Lower lobe of right lung (tissue), 2 donors: ENCODE measurements around the gene HEATR3. TPM values are rescaled to one million over a fixed set of nuclear protein-coding genes. Genes with fewer than 3 reads are reported as not detected.
"Not testable (repeated sequence)": the region's sequence is repeated elsewhere in the genome, so short reads cannot be mapped to it uniquely, and the experiment has no call there.

ENCODE experiments used
- ATAC-seq, 2 donors: fragments of 200-7000 bp; cut with Tn5 transposase; one replicate each; pipeline ENCODE4 v1.9.1; 2020 to 2022; ENCODE audit warnings: mild to moderate bottlenecking in 2 of 2, moderate library complexity in 2 of 2
- DNase-seq: peaks from one replicate; pipeline ENCODE4 v3.0.0-alpha.2; 2020
- H3K27ac ChIP-seq: fragments of 200-600 bp; one replicate; pipeline ENCODE4 v1.8.0; 2022
- H3K27me3 ChIP-seq: fragments of 200-600 bp; one replicate; pipeline ENCODE4 v1.8.0; 2022; ENCODE audit warnings: low read depth
- H3K36me3 ChIP-seq: fragments of 200-600 bp; one replicate; pipeline ENCODE4 v1.8.0; 2022; ENCODE audit warnings: mild to moderate bottlenecking
- H3K4me1 ChIP-seq: fragments of 200-600 bp; one replicate; pipeline ENCODE4 v1.8.0; 2022
- H3K4me3 ChIP-seq: fragments of 200-600 bp; one replicate; pipeline ENCODE4 v1.8.0; 2022; ENCODE audit warnings: mild to moderate bottlenecking
- H3K9me3 ChIP-seq: fragments of 200-600 bp; one replicate; pipeline ENCODE4 v1.8.0; 2022
- CTCF ChIP-seq: fragments of 200-600 bp; IDR thresholded peaks from one replicate; pipeline ENCODE4 v1.8.0; 2022; ENCODE audit warnings: antibody characterized with exemption, mild to moderate bottlenecking
- intact Hi-C: fragments of 100-400 bp; cut with DNase I; formaldehyde crosslinking; loops from one replicate; pipeline ENCODE4 v1.11.0; 2022
- total RNA-seq: library from RNA; stranded (reverse); fragmentation: NEBNext Ultra II Directional; extraction: Animal tissue kit (Norgen Biotek cat#: 25700); gene quantifications from one replicate; pipeline ENCODE4 v1.2.1, GENCODE V29; 2021
- donor health status: DM: no; HTN: yes; CAD: no; lungs with severe emphysema.

Gene HEATR3
- total RNA-seq, 1 donor from 2014 or later, result 22.8 TPM

DNA sequence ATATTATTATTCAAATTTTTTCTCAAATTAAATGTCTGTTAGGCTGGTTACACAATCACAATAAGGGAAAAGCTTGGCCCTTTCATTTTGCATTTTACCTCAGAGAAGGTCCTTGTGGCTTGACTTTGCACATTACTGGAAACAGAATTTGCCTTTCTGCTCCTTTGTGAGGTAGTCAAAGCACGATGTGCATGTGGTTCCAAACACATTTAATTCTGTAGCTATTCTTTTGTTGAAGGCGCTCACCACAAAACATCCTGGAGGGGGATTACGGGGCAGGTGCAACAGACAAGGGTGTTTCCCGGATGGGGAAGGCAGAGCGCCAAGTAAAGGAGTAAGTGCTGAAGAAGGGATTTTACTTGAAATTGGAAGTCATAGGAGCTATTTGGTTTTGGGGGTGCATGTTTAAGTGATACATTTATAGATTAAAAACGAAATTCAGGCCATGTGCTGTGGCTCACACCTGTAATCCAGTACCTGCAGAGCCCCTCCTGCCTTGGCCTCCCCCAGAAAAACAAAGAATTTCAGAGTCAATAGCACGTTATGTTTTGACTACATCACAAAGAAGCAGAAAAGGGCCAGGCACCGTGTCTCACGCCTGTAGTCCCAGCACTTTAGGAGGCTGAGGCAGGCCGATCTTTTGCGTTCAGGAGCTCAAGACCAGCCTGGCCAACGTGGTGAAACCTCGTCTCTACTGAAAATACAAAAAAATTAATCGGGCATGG, 56.1 kb downstream of the HEATR3 start:
- DNase-seq (no peak), ATAC-seq (no peak)
- Histone ChIP-seq H3K4me1 (no peaks in the 10 kb centered on the region), H3K36me3 (no peaks in the 10 kb centered on the region), H3K9me3 (no peaks in the 10 kb centered on the region), H3K27ac (no peak overlapping the region), H3K27me3 (no peaks in the 10 kb centered on the region), H3K4me3 (no peak overlapping the region)
- no peak for TF ChIP-seq CTCF
- intact Hi-C loops, result no loop called here

DNA sequence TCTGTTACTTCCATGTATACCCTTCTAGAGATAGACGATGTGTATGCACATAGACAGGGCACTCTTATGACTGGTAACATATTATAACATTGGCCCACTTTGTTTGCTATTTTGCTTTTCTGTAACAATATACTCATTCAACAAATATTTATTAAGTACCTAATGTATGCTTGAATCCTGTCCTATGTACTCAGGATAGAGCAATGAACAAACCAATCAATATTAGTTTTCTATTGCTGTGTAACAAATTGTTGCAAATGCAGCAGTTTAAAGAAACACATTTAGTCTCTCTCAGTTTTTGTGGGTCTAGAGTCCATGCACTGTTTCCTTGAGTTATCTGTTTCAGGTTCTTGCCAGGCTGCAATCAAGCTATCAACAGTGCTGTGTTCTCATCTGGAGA, 57.6 kb downstream of the HEATR3 start:
- Histone ChIP-seq H3K9me3 (no peaks in the 10 kb centered on the region), H3K4me1 (no peaks in the 10 kb centered on the region), H3K27me3 (no peaks in the 10 kb centered on the region), H3K4me3 (no peak overlapping the region), H3K36me3 (no peaks in the 10 kb centered on the region), H3K27ac (no peak overlapping the region)
- no peak for DNase-seq
- no peak for ATAC-seq
- intact Hi-C loops, result no loop called here
- TF ChIP-seq CTCF, result no peak

DNA sequence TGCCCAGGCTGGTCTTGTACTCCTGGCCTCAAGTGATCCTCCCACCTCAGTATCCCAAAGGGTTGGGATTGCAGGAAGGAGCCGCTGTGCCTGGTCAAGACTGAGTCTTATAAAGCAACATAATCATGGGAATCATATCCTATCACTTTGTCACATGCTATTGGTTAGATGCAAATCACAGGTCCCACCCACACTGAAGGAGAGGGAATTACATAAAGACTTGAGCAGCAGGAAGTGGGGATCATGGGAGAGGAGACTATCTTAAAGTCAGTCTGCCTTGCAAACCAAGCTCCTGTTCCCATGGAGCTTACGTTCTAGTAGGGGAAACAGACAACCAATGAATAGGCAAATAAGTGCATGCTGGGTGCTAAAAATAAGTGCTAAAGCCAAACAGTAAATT, 59.0 kb downstream of the HEATR3 start:
- H3K27ac ChIP-seq, result no peak overlapping the region
- H3K4me1 ChIP-seq, result no peaks in the 10 kb centered on the region
- intact Hi-C loops, result no loop called here
- TF ChIP-seq CTCF, result no peak
- ATAC-seq (no peak), DNase-seq (no peak)
- H3K27me3 ChIP-seq, result no peaks in the 10 kb centered on the region
- H3K36me3 ChIP-seq, result no peaks in the 10 kb centered on the region
- no peak overlapping the region for H3K4me3 ChIP-seq
- H3K9me3 ChIP-seq, result no peaks in the 10 kb centered on the region

- DNase-seq, result no peak
Measured at GRCh38 chr16:50126183-50126582, 60.4 kb downstream of the HEATR3 start.

GRCh38 chr16:50132571-50132970, 66.8 kb downstream of the HEATR3 start:
- H3K27me3 ChIP-seq, result not testable (repeated sequence)

More at GRCh38 chr16:50126183-50126582, 60.4 kb downstream of the HEATR3 start:
- no peaks in the 10 kb centered on the region for H3K36me3 ChIP-seq
- H3K4me3 ChIP-seq, result no peak overlapping the region
- intact Hi-C loops, result no loop called here
- no peak for TF ChIP-seq CTCF
- no peaks in the 10 kb centered on the region for H3K27me3 ChIP-seq
- no peaks in the 10 kb centered on the region for H3K9me3 ChIP-seq
- H3K4me1 ChIP-seq, result no peaks in the 10 kb centered on the region
- no peak overlapping the region for H3K27ac ChIP-seq
- no peak for ATAC-seq

DNA sequence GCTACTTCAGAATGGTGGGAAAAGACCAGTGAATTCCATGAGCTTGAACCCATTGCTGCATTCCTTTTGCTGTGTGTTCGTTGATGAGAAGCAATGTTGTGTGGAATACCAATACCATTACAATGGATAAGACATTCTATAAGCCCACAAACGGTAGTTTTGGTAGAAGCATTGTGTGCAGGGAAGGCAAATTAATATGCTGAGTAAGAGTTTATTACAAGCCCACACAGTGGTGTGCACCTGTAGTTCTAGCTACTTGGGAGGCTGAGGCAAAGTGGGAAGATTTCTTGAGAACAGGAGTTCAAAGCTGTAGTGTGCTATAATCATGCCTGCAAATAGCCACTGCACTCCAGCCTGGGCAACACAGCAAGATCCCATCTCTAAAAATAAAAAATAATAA, 67.4 kb downstream of the HEATR3 start:
- Histone ChIP-seq H3K4me1 (no peaks in the 10 kb centered on the region), H3K9me3 (no peaks in the 10 kb centered on the region), H3K36me3 (no peaks in the 10 kb centered on the region), H3K27me3 (no peaks in the 10 kb centered on the region), H3K4me3 (no peak overlapping the region), H3K27ac (no peak overlapping the region)
- DNase-seq (no peak), ATAC-seq (no peak)
- no peak for TF ChIP-seq CTCF
- intact Hi-C loops, result no loop called here

More at GRCh38 chr16:50132571-50132970, 66.8 kb downstream of the HEATR3 start:
- DNase-seq, ATAC-seq, H3K4me1 ChIP-seq, H3K27ac ChIP-seq, H3K4me3 ChIP-seq, intact Hi-C loops, H3K9me3 ChIP-seq, H3K36me3 ChIP-seq: not testable (repeated sequence)
